B cell (primary cell): Measurements from ENCODE around the gene ZRSR2. TPM values are rescaled to one million over a fixed set of nuclear protein-coding genes. Genes with fewer than 3 reads are reported as not detected.

Experiments
- ATAC-seq: fragments of 200-7000 bp; cut with Tn5 transposase; one replicate; pipeline ENCODE4 v1.10.0; 2021; ENCODE audit warnings: low read depth, mild to moderate bottlenecking, moderate number of reproducible peaks, moderate library complexity
- CTCF ChIA-PET: fragments of 350-600 bp; sonication (Branson Sonifier 250); formaldehyde crosslinking; loops from one replicate; lab custom pipeline; 2021; ENCODE audit warnings: antibody characterized with exemption, inconsistent platforms; lab: Charles Lee
- POLR2A ChIA-PET: fragments of 350-600 bp; sonication (Branson Sonifier 250); formaldehyde crosslinking; loops from one replicate; lab custom pipeline; 2021; ENCODE audit warnings: antibody characterized with exemption; lab: Charles Lee
- DNase-seq: peaks from one replicate; pipeline ENCODE4 v3.0.0; 2013
- H2AFZ ChIP-seq: 2 replicates; pipeline ENCODE4 v1.6.1; 2012; ENCODE audit warnings: mild to moderate bottlenecking, low read depth, low read length; ENCODE audit not compliant: insufficient read depth, poor library complexity, severe bottlenecking
- H3K27ac ChIP-seq, 2 donors: 1 replicate in 1 of 2; 2 replicates in 1 of 2; pipeline ENCODE4 v1.5.1; 2012 to 2013; ENCODE audit warnings: low read length in 2 of 2, mild to moderate bottlenecking in 2 of 2, moderate library complexity in 1 of 2
- H3K27me3 ChIP-seq, 4 experiments: fragments of 200-600 bp in 1 of 4; sonication (generic) in 1 of 4; replicated peaks in 1 of 4; 1 replicate in 2 of 4; 2 replicates in 2 of 4; pipeline versions ENCODE4 v1.6.1 to v1.7.0; 2013 to 2016; ENCODE audit warnings: low read length in 3 of 4, mild to moderate bottlenecking in 2 of 4, mixed read lengths in 1 of 4, moderate library complexity in 1 of 4; ENCODE audit not compliant: insufficient read depth in 4 of 4, control insufficient read depth in 3 of 4; ENCODE audit errors: control extremely low read depth in 1 of 4
- H3K36me3 ChIP-seq, 2 experiments: replicated peaks in 1 of 2; 1 replicate in 1 of 2; 2 replicates in 1 of 2; pipeline versions ENCODE4 v1.6.1 to v1.7.1; 2013; ENCODE audit warnings: low read length in 1 of 2; ENCODE audit not compliant: insufficient read depth in 2 of 2, control insufficient read depth in 1 of 2; ENCODE audit errors: control extremely low read depth in 1 of 2, extremely low read depth in 1 of 2
- H3K4me1 ChIP-seq, 2 donors: fragments of 200-600 bp in 1 of 2; sonication (generic) in 1 of 2; 1 replicate in 1 of 2; 2 replicates in 1 of 2; pipeline versions ENCODE4 v1.5.1 to v1.6.1; 2013 to 2017; ENCODE audit warnings: low read length in 2 of 2; ENCODE audit not compliant: control insufficient read depth in 2 of 2, insufficient read depth in 2 of 2
- H3K4me2 ChIP-seq: replicated peaks from 2 replicates; pipeline ENCODE3; 2012; ENCODE audit warnings: mild to moderate bottlenecking, low read depth, low read length; ENCODE audit not compliant: poor library complexity, severe bottlenecking
- H3K4me3 ChIP-seq, 5 experiments: fragments of 200-600 bp in 1 of 5; sonication (generic) in 1 of 5; 1 replicate in 3 of 5; 2 replicates in 2 of 5; pipeline versions ENCODE4 v1.5.1 to v1.7.0; 2011 to 2016; ENCODE audit warnings: low read length in 4 of 5, mild to moderate bottlenecking in 4 of 5, low read depth in 2 of 5, control low read depth in 1 of 5, moderate library complexity in 1 of 5; ENCODE audit not compliant: insufficient read depth in 1 of 5; ENCODE audit errors: control extremely low read depth in 1 of 5, extremely low read depth in 1 of 5
- H3K79me2 ChIP-seq: fragments of 200-600 bp; sonication (generic); one replicate; pipeline ENCODE4 v1.6.0; 2016; ENCODE audit warnings: low read length; ENCODE audit not compliant: control insufficient read depth, insufficient read depth
- H3K9ac ChIP-seq: fragments of 200-600 bp; sonication (generic); 2 replicates; pipeline ENCODE4 v1.6.1; 2017; ENCODE audit warnings: mild to moderate bottlenecking, low read length, moderate library complexity
- H3K9me3 ChIP-seq, 3 donors: one replicate each; pipeline versions ENCODE4 v1.6.1 to v1.7.1; 2013; ENCODE audit warnings: low read length in 2 of 3; ENCODE audit not compliant: control insufficient read depth in 2 of 3, insufficient read depth in 1 of 3; ENCODE audit errors: control extremely low read depth in 1 of 3
- H4K20me1 ChIP-seq: 2 replicates; pipeline ENCODE4 v1.6.0; 2012; ENCODE audit warnings: mild to moderate bottlenecking, low read length; ENCODE audit not compliant: insufficient read depth, control insufficient read depth, poor library complexity, severe bottlenecking
- H3K27ac Mint-ChIP-seq: one replicate; pipeline ENCODE4 v1.8.0; 2021; ENCODE audit warnings: mixed read lengths
- H3K27me3 Mint-ChIP-seq: one replicate; pipeline ENCODE4 v1.8.0; 2021; ENCODE audit warnings: mixed read lengths
- H3K4me1 Mint-ChIP-seq: one replicate; pipeline ENCODE4 v1.8.0; 2021; ENCODE audit warnings: mixed read lengths
- H3K4me3 Mint-ChIP-seq: one replicate; pipeline ENCODE4 v1.8.0; 2021; ENCODE audit warnings: mixed read lengths
- H3K9me3 Mint-ChIP-seq: one replicate; pipeline ENCODE4 v1.8.0; 2022; ENCODE audit warnings: mixed read lengths; ENCODE audit not compliant: insufficient read depth
- EZH2 ChIP-seq: IDR thresholded peaks from 2 replicates; pipeline ENCODE4 v1.6.1; 2012; ENCODE audit warnings: borderline replicate concordance, low read depth, mild to moderate bottlenecking, moderate library complexity, low read length; ENCODE audit not compliant: insufficient read depth, poor library complexity, severe bottlenecking
- WGBS: methylation state at CpG from one replicate; pipeline ENCODE4 v1.1.5; 2013; ENCODE audit warnings: missing lambda C conversion rate; ENCODE audit not compliant: insufficient coverage; 5-methylcytosine and 5-hydroxymethylcytosine counted together
- intact Hi-C: fragments of 100-400 bp; cut with micrococcal nuclease; formaldehyde crosslinking; loops from one replicate; pipeline ENCODE4 v1.10.0; 2022
- polyA plus RNA-seq: library from polyadenylated mRNA; depleted of rRNA; stranded (reverse); fragments of >200 nt; gene quantifications from 2 replicates; pipeline ENCODE4 v1.2.3, GENCODE V29; 2012
- total RNA-seq, 2 donors: library from RNA; stranded (reverse); fragments of 120-200 nt in 1 of 2; gene quantifications; 1 replicate in 1 of 2; 2 replicates in 1 of 2; pipeline versions ENCODE4 v1.2.3 to v1.2.4, GENCODE V29; 2013 to 2022
- TF ChIP-seq, protein P1 (sequence below): fragments of 200-600 bp; IDR thresholded peaks from one replicate; pipeline ENCODE4 v1.8.0; 2022; ENCODE audit warnings: antibody characterized with exemption, mild to moderate bottlenecking

The ZRSR2 gene
- total and polyA plus RNA-seq, 2 donors (not counting 1 experiment from before 2014, with no cell fraction given) = 27.8 to 28.6 TPM

DNA sequence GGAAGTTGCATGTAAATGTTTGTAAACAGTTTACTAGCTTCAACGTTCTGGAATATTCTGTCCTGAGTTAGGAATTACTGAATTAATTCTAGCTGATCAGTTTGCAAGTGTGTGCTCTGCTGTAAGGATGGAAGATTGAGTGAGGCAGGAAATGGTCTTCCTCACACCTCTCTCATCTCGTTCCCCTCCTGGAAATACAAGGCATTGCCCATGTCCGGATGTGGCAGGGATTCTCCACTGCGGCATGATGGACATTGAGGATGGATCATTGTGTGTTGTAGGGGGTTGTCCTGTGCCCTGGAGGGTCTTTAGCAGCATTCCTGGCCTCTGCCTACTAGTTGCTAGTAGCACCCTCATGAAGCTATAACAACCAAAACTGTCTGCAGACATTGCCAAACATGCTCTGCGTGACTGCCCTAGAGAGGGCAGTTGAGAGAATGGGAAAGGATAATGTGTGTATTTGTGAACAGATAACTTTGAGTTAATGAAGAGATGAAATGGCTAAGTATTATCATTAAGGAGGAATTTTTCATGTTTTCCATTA lies 39.6 kb upstream of the ZRSR2 start:
- no peak for TF ChIP-seq EZH2
- TF ChIP-seq, protein P1, sequence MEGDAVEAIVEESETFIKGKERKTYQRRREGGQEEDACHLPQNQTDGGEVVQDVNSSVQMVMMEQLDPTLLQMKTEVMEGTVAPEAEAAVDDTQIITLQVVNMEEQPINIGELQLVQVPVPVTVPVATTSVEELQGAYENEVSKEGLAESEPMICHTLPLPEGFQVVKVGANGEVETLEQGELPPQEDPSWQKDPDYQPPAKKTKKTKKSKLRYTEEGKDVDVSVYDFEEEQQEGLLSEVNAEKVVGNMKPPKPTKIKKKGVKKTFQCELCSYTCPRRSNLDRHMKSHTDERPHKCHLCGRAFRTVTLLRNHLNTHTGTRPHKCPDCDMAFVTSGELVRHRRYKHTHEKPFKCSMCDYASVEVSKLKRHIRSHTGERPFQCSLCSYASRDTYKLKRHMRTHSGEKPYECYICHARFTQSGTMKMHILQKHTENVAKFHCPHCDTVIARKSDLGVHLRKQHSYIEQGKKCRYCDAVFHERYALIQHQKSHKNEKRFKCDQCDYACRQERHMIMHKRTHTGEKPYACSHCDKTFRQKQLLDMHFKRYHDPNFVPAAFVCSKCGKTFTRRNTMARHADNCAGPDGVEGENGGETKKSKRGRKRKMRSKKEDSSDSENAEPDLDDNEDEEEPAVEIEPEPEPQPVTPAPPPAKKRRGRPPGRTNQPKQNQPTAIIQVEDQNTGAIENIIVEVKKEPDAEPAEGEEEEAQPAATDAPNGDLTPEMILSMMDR = no peak
- Histone ChIP-seq H4K20me1 (no peaks in the 10 kb centered on the region), H3K79me2 (peaks cover 14% of the 10 kb centered on the region), H3K9ac (peak overlapping the region; percentile 59), H2AFZ (no peak overlapping the region), H3K36me3 (peaks cover 0 to 3% of the 10 kb centered on the region in 2 experiments), H3K4me1 (peaks cover 31 to 39% of the 10 kb centered on the region in 2 donors), H3K4me3 (peak overlapping the region in 2 of 5 experiments; percentile 21 to 46), H3K27me3 (no peaks in the 10 kb centered on the region), H3K4me2 (peak overlapping the region; percentile 68), H3K9me3 (no peaks in the 10 kb centered on the region), H3K27ac (peak overlapping the region; percentile 94 to 97)
- Mint-ChIP-seq H3K4me1 (peaks cover 51% of the 10 kb centered on the region), H3K27me3 (no peaks in the 10 kb centered on the region), H3K9me3 (no peaks in the 10 kb centered on the region), H3K4me3 (peak overlapping the region; percentile 80), H3K27ac (peak overlapping the region; percentile 99)
- ChIA-PET POLR2A (interaction anchor here (0.6 to 1.2 kb wide), 4 partner anchors 13 to 104 kb away, joined by 3 to 5 read pairs (median 3); partner anchors contain the start of genes AP1S2, CA5B and ZRSR2), CTCF (interaction anchor here (1.3 to 7.1 kb wide), 2 partner anchors 10 to 12 kb away, joined by 5 to 28 read pairs; partner anchors contain the start of gene CA5B)
- WGBS = no CpG with 5 or more reads among the region's 5 CpGs
- intact Hi-C loops = loop anchor here (1.0 to 5.0 kb wide), 2 partner anchors 12 to 42 kb away; partner anchors contain the start of genes CA5B and ZRSR2
- DNase-seq = peak; percentile 31
- ATAC-seq = peak; percentile 29
